ENCODE measurements around the gene R3HDM2.
A peak's percentile ranks its signal among the peaks of the same experiment; 100 is the strongest.

The R3HDM2 gene

GRCh38 chr12:57452181-57452936 lies 21.5 kb upstream of the R3HDM2 start:
- DNase-seq (ENCODE audit: extremely low spot score) = peak; percentile 39
- ChIA-PET CTCF (interaction anchor here (0.6 to 10.2 kb wide), 63 partner anchors 10 to 464 kb away, joined by 3 to 238 read pairs (median 5); partner anchors contain the start of genes ARHGAP9, CYP27B1, INHBC and SHMT2), POLR2A (no interaction called here)

GRCh38 chr12:57451233-57451778 lies 20.5 kb upstream of the R3HDM2 start:
- ChIA-PET POLR2A (no interaction called here), CTCF (interaction anchor here (1.3 to 10.2 kb wide), 17 partner anchors 8 to 237 kb away, joined by 3 to 238 read pairs (median 28); partner anchors contain the start of genes ARHGAP9, GLI1 and INHBC)
- TF ChIP-seq CTCF (IDR thresholded peaks at IDR 0.05; ENCODE audit: control extremely low read depth, extremely low read depth, low read depth, missing control alignments) = no peak
- DNase-seq (ENCODE audit: extremely low spot score) = no peak

More at GRCh38 chr12:57452181-57452936, 21.5 kb upstream of the R3HDM2 start:
- no peak for TF ChIP-seq CTCF (IDR thresholded peaks at IDR 0.05; ENCODE audit: control extremely low read depth, extremely low read depth, low read depth, missing control alignments)

- ChIA-PET POLR2A (interaction anchor here (0.6 kb wide), 2 partner anchors 65 to 86 kb away, joined by 4 to 5 read pairs; no protein-coding TSS in a partner anchor), CTCF (interaction anchor here (1.0 to 9.7 kb wide), 5 partner anchors 9 to 202 kb away, joined by 3 to 238 read pairs (median 58); partner anchors contain the start of genes GLI1 and INHBC)
- TF ChIP-seq CTCF (IDR thresholded peaks at IDR 0.05; ENCODE audit: control extremely low read depth, extremely low read depth, low read depth, missing control alignments) = no peak
- no peak for DNase-seq (ENCODE audit: extremely low spot score)
Observed at GRCh38 chr12:57450057-57450456, 19.2 kb upstream of the R3HDM2 start.

- DNase-seq (ENCODE audit: extremely low spot score) = no peak
- no peak for TF ChIP-seq CTCF (IDR thresholded peaks at IDR 0.05; ENCODE audit: control extremely low read depth, extremely low read depth, low read depth, missing control alignments)
- ChIA-PET CTCF (interaction anchor here (1.4 to 9.7 kb wide), 5 partner anchors 9 to 189 kb away, joined by 3 to 238 read pairs (median 58); partner anchors contain the start of gene INHBC), POLR2A (interaction anchor here (0.6 kb wide), 1 partner anchor 65 kb away, joined by 4 read pairs; no protein-coding TSS in a partner anchor)
Observed at GRCh38 chr12:57449375-57449774, 18.5 kb upstream of the R3HDM2 start.

- POLR2A ChIA-PET = no interaction called here
- CTCF ChIA-PET = interaction anchor here (0.6 to 9.7 kb wide), 7 partner anchors 10 to 188 kb away, joined by 3 to 238 read pairs (median 8); partner anchors contain the start of gene INHBC
- TF ChIP-seq CTCF (IDR thresholded peaks at IDR 0.05; ENCODE audit: control extremely low read depth, extremely low read depth, low read depth, missing control alignments) = no peak
- DNase-seq (ENCODE audit: extremely low spot score) = no peak
Observed at GRCh38 chr12:57448669-57449068, 17.8 kb upstream of the R3HDM2 start.

GRCh38 chr12:57446292-57446960 lies 15.6 kb upstream of the R3HDM2 start:
- CTCF ChIA-PET = interaction anchor here (1.0 to 3.0 kb wide), 5 partner anchors 9 to 204 kb away, joined by 3 to 18 read pairs (median 3); partner anchors contain the start of gene GLI1
- POLR2A ChIA-PET = no interaction called here
- DNase-seq (ENCODE audit: extremely low spot score) = no peak
- TF ChIP-seq CTCF (IDR thresholded peaks at IDR 0.05; ENCODE audit: control extremely low read depth, extremely low read depth, low read depth, missing control alignments) = no peak

All from GM10248 (cell line).